Stimulated activated CD8-positive, alpha-beta memory T cell treated with anti-CD3 and anti-CD28 coated beads, Interleukin-15, amount 100 ng/mL, for 1 hour (primary cell): ENCODE measurements around the gene NUDT8.
"Not testable (repeated sequence)": the region's sequence is repeated elsewhere in the genome, so short reads cannot be mapped to it uniquely, and the experiment has no call there.

ENCODE experiments used
- DNase-seq: peaks from one replicate; pipeline ENCODE4 v3.0.0-alpha.2; 2020; ENCODE audit warnings: low read depth

The NUDT8 gene

DNA sequence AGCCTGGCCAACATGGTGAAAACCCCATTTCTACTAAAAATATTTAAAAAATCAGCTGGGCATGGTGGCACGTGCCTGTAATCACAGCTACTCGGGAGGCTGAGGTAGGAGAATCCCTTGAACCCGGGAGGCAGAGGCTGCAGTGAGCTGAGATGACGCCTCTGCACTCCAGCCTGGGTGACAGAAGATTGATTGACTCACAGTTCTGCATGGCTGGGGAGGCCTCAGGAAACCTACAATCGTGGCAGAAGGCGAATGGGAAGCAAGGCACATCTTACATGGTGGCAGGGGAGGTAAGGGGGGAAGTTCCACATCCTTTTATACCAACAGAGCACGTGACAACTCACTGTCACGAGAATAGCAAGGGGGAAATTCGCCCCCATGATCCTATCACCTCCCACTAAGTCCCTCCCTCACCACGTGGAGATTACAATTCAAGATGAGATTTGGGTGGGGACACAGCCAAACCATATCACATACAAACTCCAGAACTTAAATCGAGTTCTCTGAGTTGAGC, 40.8 kb downstream of the NUDT8 start:
- DNase-seq, result not testable (repeated sequence)

GRCh38 chr11:67588136-67588503, 41.6 kb downstream of the NUDT8 start:
- no peak for DNase-seq

GRCh38 chr11:67586568-67587250, 43.0 kb downstream of the NUDT8 start:
- no peak for DNase-seq

DNA sequence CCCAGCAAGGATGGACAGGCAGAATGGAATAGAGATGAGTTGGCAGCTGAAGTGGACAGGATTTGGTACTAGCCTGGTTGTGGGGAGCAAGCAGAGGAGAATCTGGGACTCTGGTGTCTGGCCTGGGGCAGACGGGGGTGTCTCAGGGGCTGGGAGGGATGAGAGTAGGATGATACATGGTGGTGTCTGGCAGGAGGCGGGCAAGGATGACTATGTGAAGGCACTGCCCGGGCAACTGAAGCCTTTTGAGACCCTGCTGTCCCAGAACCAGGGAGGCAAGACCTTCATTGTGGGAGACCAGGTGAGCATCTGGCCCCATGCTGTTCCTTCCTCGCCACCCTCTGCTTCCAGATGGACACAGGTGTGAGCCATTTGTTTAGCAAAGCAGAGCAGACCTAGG, 43.8 kb downstream of the NUDT8 start:
- no peak for DNase-seq

DNA sequence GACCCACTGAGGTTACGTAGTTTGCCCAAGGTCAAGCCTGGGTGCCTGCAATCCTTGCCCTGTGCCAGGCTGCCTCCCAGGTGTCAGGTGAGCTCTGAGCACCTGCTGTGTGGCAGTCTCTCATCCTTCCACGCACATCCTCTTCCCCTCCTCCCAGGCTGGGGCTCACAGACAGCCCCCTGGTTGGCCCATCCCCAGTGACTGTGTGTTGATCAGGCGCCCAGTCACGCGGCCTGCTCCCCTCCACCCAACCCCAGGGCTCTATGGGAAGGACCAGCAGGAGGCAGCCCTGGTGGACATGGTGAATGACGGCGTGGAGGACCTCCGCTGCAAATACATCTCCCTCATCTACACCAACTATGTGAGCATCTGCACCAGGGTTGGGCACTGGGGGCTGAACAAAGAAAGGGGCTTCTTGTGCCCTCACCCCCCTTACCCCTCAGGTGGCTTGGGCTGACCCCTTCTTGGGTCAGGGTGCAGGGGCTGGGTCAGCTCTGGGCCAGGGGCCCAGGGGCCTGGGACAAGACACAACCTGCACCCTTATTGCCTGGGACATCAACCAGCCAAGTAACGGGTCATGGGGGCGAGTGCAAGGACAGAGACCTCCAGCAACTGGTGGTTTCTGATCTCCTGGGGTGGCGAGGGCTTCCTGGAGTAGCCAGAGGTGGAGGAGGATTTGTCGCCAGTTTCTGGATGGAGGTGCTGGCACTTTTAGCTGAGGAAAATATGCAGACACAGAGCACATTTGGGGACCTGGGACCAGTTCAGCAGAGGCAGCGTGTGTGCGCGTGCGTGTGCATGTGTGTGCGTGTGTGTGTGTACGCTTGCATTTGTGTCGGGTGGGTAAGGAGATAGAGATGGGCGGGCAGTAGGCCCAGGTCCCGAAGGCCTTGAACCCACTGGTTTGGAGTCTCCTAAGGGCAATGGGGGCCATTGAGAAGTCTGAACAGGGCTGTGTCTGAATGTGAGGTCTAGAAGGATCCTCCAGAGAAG, 44.6 kb downstream of the NUDT8 start:
- no peak for DNase-seq

- no peak for DNase-seq
These were observed 45.4 kb downstream of the NUDT8 start for GRCh38 chr11:67584205-67584880.

GRCh38 chr11:67583247-67584204, 46.2 kb downstream of the NUDT8 start, which contains the start of gene GSTP1:
Gene GSTP1, plus strand, starts transcription at chr11:67583812. Its CDS starts 32 bp downstream, at chr11:67583844.
- peak; percentile 66 for DNase-seq

GRCh38 chr11:67582011-67582410, 47.7 kb downstream of the NUDT8 start:
- no peak for DNase-seq

- no peak for DNase-seq
These were observed 48.3 kb downstream of the NUDT8 start for GRCh38 chr11:67581469-67581868.

DNA sequence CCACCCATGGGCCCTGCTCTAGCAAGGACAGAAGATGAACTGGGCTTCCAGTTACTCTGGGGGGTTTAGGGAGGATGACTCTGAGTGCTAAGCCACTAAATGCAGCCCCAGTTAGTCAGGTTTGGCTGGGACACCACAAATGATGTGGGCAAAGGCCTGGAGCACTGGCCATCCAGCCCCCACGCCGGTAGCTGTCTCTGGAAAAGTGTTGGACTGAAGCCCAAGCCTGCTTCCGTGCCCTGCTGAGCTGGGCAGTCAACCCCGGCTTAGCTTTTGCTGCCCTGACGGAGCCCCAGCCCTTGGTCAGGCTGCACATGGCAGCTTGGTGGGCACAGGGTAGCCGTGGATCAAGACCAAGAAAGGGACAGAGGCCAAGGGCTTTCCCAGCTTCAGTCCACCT, 51.8 kb downstream of the NUDT8 start:
- no peak for DNase-seq
